HepG2 (cell line): ENCODE data around the gene GADD45B. TPM values are rescaled to one million over a fixed set of nuclear protein-coding genes. Genes with fewer than 3 reads are reported as not detected.

ENCODE experiments used
- ARID4A ChIP-seq: sonication (generic); formaldehyde crosslinking; IDR thresholded peaks from 2 replicates; pipeline ENCODE4 v1.5.0; 2020; ENCODE audit warnings: mild to moderate bottlenecking, missing genetic modification reagents, borderline replicate concordance
- ATF1 ChIP-seq: IDR thresholded peaks from 2 replicates; pipeline ENCODE4 v1.6.1; 2016; ENCODE audit warnings: mild to moderate bottlenecking, control low read depth
- CHD2 ChIP-seq: IDR thresholded peaks from 2 replicates; pipeline ENCODE4 v1.6.1; 2011; ENCODE audit warnings: low read depth, low read length, improper control_type of control experiment
- EED ChIP-seq: sonication (generic); formaldehyde crosslinking; IDR thresholded peaks from 2 replicates; pipeline ENCODE4 v1.5.0; 2020; ENCODE audit warnings: mild to moderate bottlenecking, missing genetic modification reagents
- GATAD2A ChIP-seq: IDR thresholded peaks from 2 replicates; pipeline ENCODE4 v1.6.1; 2016
- KDM5B ChIP-seq: sonication (generic); formaldehyde crosslinking; IDR thresholded peaks from 2 replicates; pipeline ENCODE4 v1.4.0; 2020; ENCODE audit warnings: missing genetic modification reagents, mild to moderate bottlenecking, borderline replicate concordance
- KLF15 ChIP-seq: sonication (generic); formaldehyde crosslinking; IDR thresholded peaks from 2 replicates; pipeline ENCODE4 v1.8.1; 2023; ENCODE audit warnings: borderline replicate concordance, mild to moderate bottlenecking, inconsistent platforms, missing genetic modification reagents, mixed read lengths
- LCORL ChIP-seq, 2 experiments: fragments of 450-650 bp in 1 of 2; sonication (generic) in 1 of 2; formaldehyde crosslinking in 1 of 2; IDR thresholded peaks; 2 replicates each; pipeline versions ENCODE4 v1.5.0 to v1.6.1; 2017 to 2020; ENCODE audit warnings: antibody characterized with exemption in 1 of 2, missing genetic modification reagents in 1 of 2
- NR3C1 ChIP-seq: sonication (generic); formaldehyde crosslinking; IDR thresholded peaks from 2 replicates; pipeline ENCODE4 v1.4.0; 2020; ENCODE audit warnings: missing genetic modification reagents
- PLRG1 ChIP-seq: fragments of 450-650 bp; conservative IDR thresholded peaks from 2 replicates; pipeline ENCODE4 v1.6.1; 2016
- RNF219 ChIP-seq: sonication (generic); formaldehyde crosslinking; IDR thresholded peaks from 2 replicates; pipeline ENCODE4 v1.5.0; 2020; ENCODE audit warnings: mild to moderate bottlenecking, missing genetic modification reagents
- RORA ChIP-seq: sonication (generic); formaldehyde crosslinking; IDR thresholded peaks from 2 replicates; pipeline ENCODE4 v1.5.0; 2020; ENCODE audit warnings: mild to moderate bottlenecking, missing genetic modification reagents, moderate library complexity
- SMYD3 ChIP-seq: sonication (generic); formaldehyde crosslinking; IDR thresholded peaks from 2 replicates; pipeline ENCODE4 v1.8.1; 2023; ENCODE audit warnings: mild to moderate bottlenecking, missing genetic modification reagents
- SRF ChIP-seq: IDR thresholded peaks from 2 replicates; pipeline ENCODE4 v1.6.1; 2011; ENCODE audit warnings: mild to moderate bottlenecking, low read depth, low read length, moderate library complexity
- SRSF4 ChIP-seq: fragments of 200-400 bp; formaldehyde crosslinking; IDR thresholded peaks from one replicate; pipeline ENCODE4 v1.6.1; 2018; ENCODE audit warnings: mild to moderate bottlenecking, low read depth, low read length, moderate library complexity; ENCODE audit not compliant: poor library complexity, severe bottlenecking
- TERF1 ChIP-seq: sonication (generic); formaldehyde crosslinking; IDR thresholded peaks from 2 replicates; pipeline ENCODE4 v1.8.0; 2022; ENCODE audit warnings: mild to moderate bottlenecking, missing genetic modification reagents, moderate library complexity
- ZBTB38 ChIP-seq: sonication (generic); formaldehyde crosslinking; IDR thresholded peaks from 2 replicates; pipeline ENCODE4 v1.5.1; 2020; ENCODE audit warnings: mild to moderate bottlenecking, missing genetic modification reagents
- ZMAT5 ChIP-seq: sonication (generic); formaldehyde crosslinking; IDR thresholded peaks from 2 replicates; pipeline ENCODE4 v1.5.0; 2020; ENCODE audit warnings: mild to moderate bottlenecking, low read depth, missing genetic modification reagents, borderline replicate concordance
- ZNF230 ChIP-seq: sonication (generic); formaldehyde crosslinking; IDR thresholded peaks from 2 replicates; pipeline ENCODE4 v1.4.0; 2020; ENCODE audit warnings: mild to moderate bottlenecking, missing genetic modification reagents
- ZNF292 ChIP-seq: sonication (generic); formaldehyde crosslinking; IDR thresholded peaks from 2 replicates; pipeline ENCODE4 v1.8.1; 2022; ENCODE audit warnings: mild to moderate bottlenecking, low read depth, missing genetic modification reagents, borderline replicate concordance
- ZNF382 ChIP-seq: sonication (generic); formaldehyde crosslinking; IDR thresholded peaks from 2 replicates; pipeline ENCODE4 v1.5.0; 2020; ENCODE audit warnings: missing genetic modification reagents, mild to moderate bottlenecking, borderline replicate concordance
- ZNF619 ChIP-seq: sonication (generic); formaldehyde crosslinking; IDR thresholded peaks from 2 replicates; pipeline ENCODE4 v1.4.0; 2020; ENCODE audit warnings: mild to moderate bottlenecking, missing genetic modification reagents
- polyA plus RNA-seq, 8 experiments: library from polyadenylated mRNA; depleted of rRNA in 3 of 8; stranded (reverse) in 7 of 8; unstranded in 1 of 8; fragments of >200 nt; fragmentation: Illumina TruSeq in 4 of 8; extraction: Trizol in 4 of 8; gene quantifications; 2 replicates each; pipeline versions ENCODE4 v1.2.1 to v1.2.3, GENCODE V29; 2011 to 2016; ENCODE audit warnings: low read depth in 4 of 8, missing spikeins in 1 of 8, mixed read lengths in 1 of 8; ENCODE audit not compliant: insufficient read depth in 1 of 8
- total RNA-seq, 5 experiments: library from RNA; depleted of rRNA; stranded (reverse); fragments of >200 nt; fragmentation: Illumina TruSeq; extraction: Trizol; gene quantifications; 2 replicates each; pipeline ENCODE4 v1.2.3, GENCODE V29; 2016; ENCODE audit warnings: low read depth in 1 of 5

The GADD45B gene
- total and polyA plus RNA-seq, 2 of the 13 experiments (the other 11 are each of a cell fraction or from before 2014, with no cell fraction given), result 4.6 to 34.1 TPM

GRCh38 chr19:2524840-2525723 lies 49.2 kb downstream of the GADD45B start (continued):
- TF ChIP-seq KDM5B (CRISPR knock-in tag), result no peak; the same call in 1 of the 2 replicates
- no peak for TF ChIP-seq ZNF619 (CRISPR knock-in tag)
- TF ChIP-seq ARID4A (CRISPR knock-in tag), result peak; percentile 37; the same call in 1 of the 2 replicates
- TF ChIP-seq ZNF382 (CRISPR knock-in tag), result no peak
- no peak for TF ChIP-seq NR3C1 (CRISPR knock-in tag)
- TF ChIP-seq SRSF4, result no peak
- no peak for TF ChIP-seq LCORL (IDR thresholded peaks at IDR 0.05)
- TF ChIP-seq LCORL (CRISPR knock-in tag; IDR thresholded peaks at IDR 0.05), result peak; percentile 88
- TF ChIP-seq RNF219 (CRISPR knock-in tag), result no peak
- no peak for TF ChIP-seq CHD2
- no peak for TF ChIP-seq ATF1 (CRISPR knock-in tag)
- 0 out of 2 replicates have a peak, but pooled peaks have one; percentile 40 for TF ChIP-seq ZNF230 (CRISPR knock-in tag)
- peak; percentile 53; the same call in 1 of the 2 replicates for TF ChIP-seq ZNF292 (CRISPR knock-in tag)
- no peak for TF ChIP-seq ZMAT5 (CRISPR knock-in tag)
- peak; percentile 66; the same call in 1 of the 2 replicates for TF ChIP-seq EED (CRISPR knock-in tag)
- TF ChIP-seq KLF15 (CRISPR knock-in tag), result no peak
- no peak for TF ChIP-seq TERF1 (CRISPR knock-in tag)
- no peak for TF ChIP-seq PLRG1
- no peak for TF ChIP-seq SRF
- peak; percentile 64 for TF ChIP-seq ZBTB38 (CRISPR knock-in tag)
- TF ChIP-seq SMYD3 (CRISPR knock-in tag), result no peak
- no peak for TF ChIP-seq RORA
- TF ChIP-seq GATAD2A (CRISPR knock-in tag), result peak; percentile 50; the same call in 1 of the 2 replicates
